Astrocyte of the cerebellum (primary cell): ENCODE data around the gene DUSP14.

Source experiments
- DNase-seq: peaks from one replicate; pipeline ENCODE4 v3.0.0-alpha.2; 2011; ENCODE audit warnings: low read depth
- H3K4me3 ChIP-seq: 2 replicates; pipeline ENCODE4 v1.5.1; 2011; ENCODE audit warnings: mild to moderate bottlenecking, low read depth, low read length, moderate library complexity
- CTCF ChIP-seq: IDR thresholded peaks from 2 replicates; pipeline ENCODE4 v1.5.1; 2012; ENCODE audit warnings: low read length, low read depth, moderate library complexity, mild to moderate bottlenecking; ENCODE audit errors: missing control alignments
- in situ Hi-C: cut with HindIII; loops from 2 replicates; pipeline ENCODE4 v1.10.0; 2017; ENCODE audit warnings: low sequenced_read_pairs

DUSP14 gene

GRCh38 chr17:37483311-37484039, 6.2 kb upstream of the DUSP14 start:
- H3K4me3 ChIP-seq = no peak overlapping the region
- TF ChIP-seq CTCF = no peak
- no peak for DNase-seq
- in situ Hi-C loops = no loop called here

- in situ Hi-C loops = no loop called here
- TF ChIP-seq CTCF = no peak
- no peak overlapping the region for H3K4me3 ChIP-seq
- DNase-seq = no peak
These were observed 3.6 kb upstream of the DUSP14 start for GRCh38 chr17:37485938-37486570.

GRCh38 chr17:37488009-37488604, 1.6 kb upstream of the DUSP14 start:
- TF ChIP-seq CTCF = no peak
- in situ Hi-C loops = no loop called here
- H3K4me3 ChIP-seq = peak overlapping the region; percentile 78
- peak; percentile 87 for DNase-seq

- TF ChIP-seq CTCF = no peak
- DNase-seq = peak; percentile 93
- in situ Hi-C loops = no loop called here
- peak overlapping the region; percentile 78 for H3K4me3 ChIP-seq
These were observed 989 bp upstream of the DUSP14 start for GRCh38 chr17:37488607-37489196.

- no peak for DNase-seq
- in situ Hi-C loops = no loop called here
- peak overlapping the region; percentile 78 for H3K4me3 ChIP-seq
- TF ChIP-seq CTCF = no peak
These were observed 414 bp downstream of the DUSP14 start for GRCh38 chr17:37490022-37490587.

- peak; percentile 76 for DNase-seq
- in situ Hi-C loops = no loop called here
- TF ChIP-seq CTCF = no peak
- H3K4me3 ChIP-seq = peak overlapping the region; percentile 78
These were observed 1.2 kb downstream of the DUSP14 start for GRCh38 chr17:37490638-37491614.
